Astrocyte (in vitro differentiated cells and primary cell): ENCODE results near the gene DENND4C. TPM values are rescaled to one million over a fixed set of nuclear protein-coding genes. Genes with fewer than 3 reads are reported as not detected.

Experiments
- DNase-seq: peaks from one replicate; pipeline ENCODE4 v3.0.0-alpha.2; 2010; ENCODE audit warnings: low read depth
- FAIRE-seq: peaks from 2 replicates; lab custom pipeline; 2011; peaks lifted over from hg19 to GRCh38; lab: Jason Lieb, UNC
- H2AFZ ChIP-seq: 2 replicates; pipeline ENCODE4 v1.6.0; 2012; ENCODE audit warnings: low read depth, low read length, inconsistent platforms
- H3K27ac ChIP-seq: 2 replicates; pipeline ENCODE4 v1.5.1; 2011; ENCODE audit warnings: low read depth, low read length, inconsistent platforms
- H3K27me3 ChIP-seq: 2 replicates; pipeline ENCODE4 v1.6.0; 2011; ENCODE audit warnings: low read length, inconsistent platforms; ENCODE audit not compliant: insufficient read depth
- H3K36me3 ChIP-seq: 2 replicates; pipeline ENCODE4 v1.5.1; 2011; ENCODE audit warnings: low read length, inconsistent platforms; ENCODE audit not compliant: insufficient read depth
- H3K4me1 ChIP-seq: 2 replicates; pipeline ENCODE4 v1.5.1; 2011; ENCODE audit warnings: low read length, inconsistent platforms; ENCODE audit not compliant: insufficient read depth
- H3K4me2 ChIP-seq: 2 replicates; pipeline ENCODE4 v1.6.0; 2012; ENCODE audit warnings: low read length, inconsistent platforms
- H3K4me3 ChIP-seq: 2 replicates; pipeline ENCODE4 v1.5.1; 2011; ENCODE audit warnings: low read depth, mild to moderate bottlenecking, low read length, inconsistent platforms; ENCODE audit not compliant: insufficient read depth
- H3K79me2 ChIP-seq: 2 replicates; pipeline ENCODE4 v1.6.0; 2012; ENCODE audit warnings: mild to moderate bottlenecking, low read length, inconsistent platforms; ENCODE audit not compliant: insufficient read depth
- H3K9ac ChIP-seq: 2 replicates; pipeline ENCODE4 v1.6.0; 2012; ENCODE audit warnings: mild to moderate bottlenecking, low read length, inconsistent platforms
- H3K9me3 ChIP-seq: 2 replicates; pipeline ENCODE4 v1.5.1; 2012; ENCODE audit warnings: low read depth, mild to moderate bottlenecking, low read length, inconsistent platforms; ENCODE audit not compliant: insufficient read depth
- H4K20me1 ChIP-seq: 2 replicates; pipeline ENCODE4 v1.6.0; 2012; ENCODE audit warnings: low read length, inconsistent platforms; ENCODE audit not compliant: insufficient read depth
- H3K27ac Mint-ChIP-seq: one replicate; pipeline ENCODE4 v1.8.0; 2021; ENCODE audit warnings: mild to moderate bottlenecking, mixed read lengths; ENCODE audit not compliant: unreplicated experiment
- H3K27me3 Mint-ChIP-seq: one replicate; pipeline ENCODE4 v1.8.0; 2021; ENCODE audit warnings: low read depth, mixed read lengths; ENCODE audit not compliant: unreplicated experiment
- H3K36me3 Mint-ChIP-seq: one replicate; pipeline ENCODE4 v1.8.0; 2021; ENCODE audit warnings: low read depth, mixed read lengths; ENCODE audit not compliant: unreplicated experiment
- H3K4me1 Mint-ChIP-seq: one replicate; pipeline ENCODE4 v1.8.0; 2021; ENCODE audit warnings: low read depth, mixed read lengths; ENCODE audit not compliant: unreplicated experiment
- H3K4me3 Mint-ChIP-seq: one replicate; pipeline ENCODE4 v1.8.0; 2021; ENCODE audit warnings: mild to moderate bottlenecking, moderate library complexity, mixed read lengths; ENCODE audit not compliant: unreplicated experiment
- H3K9me3 Mint-ChIP-seq: one replicate; pipeline ENCODE4 v1.8.0; 2021; ENCODE audit warnings: mild to moderate bottlenecking, mixed read lengths; ENCODE audit not compliant: unreplicated experiment
- CTCF ChIP-seq: IDR thresholded peaks from 2 replicates; pipeline ENCODE4 v1.5.1; 2011; ENCODE audit warnings: low read depth, mild to moderate bottlenecking, inconsistent platforms, low read length, moderate library complexity; ENCODE audit not compliant: insufficient read depth
- EZH2 ChIP-seq: IDR thresholded peaks from 2 replicates; pipeline ENCODE4 v1.6.1; 2012; ENCODE audit warnings: mild to moderate bottlenecking, low read length, inconsistent platforms; ENCODE audit not compliant: insufficient read depth
- total RNA-seq: library from RNA; stranded (reverse); gene quantifications from 2 replicates; pipeline ENCODE4 v1.2.1, GENCODE V29; 2021

DENND4C gene
- total RNA-seq, 1 donor from 2014 or later: 19.6 TPM

- peaks cover 6% of the 10 kb centered on the region for H3K36me3 Mint-ChIP-seq
- Histone ChIP-seq H3K9ac (no peak overlapping the region), H2AFZ (no peak overlapping the region), H3K4me3 (no peak overlapping the region), H3K27ac (no peak overlapping the region), H3K36me3 (no peaks in the 10 kb centered on the region), H3K79me2 (peaks cover 70% of the 10 kb centered on the region), H4K20me1 (peaks cover 73% of the 10 kb centered on the region), H3K4me1 (no peaks in the 10 kb centered on the region), H3K9me3 (no peaks in the 10 kb centered on the region), H3K27me3 (no peaks in the 10 kb centered on the region), H3K4me2 (no peak overlapping the region)
- no peaks in the 10 kb centered on the region for H3K27me3 Mint-ChIP-seq
- no peak overlapping the region for H3K4me3 Mint-ChIP-seq
- FAIRE-seq: no peak
- TF ChIP-seq CTCF (no peak), EZH2 (no peak)
- DNase-seq: no peak
- no peak overlapping the region for H3K27ac Mint-ChIP-seq
- H3K9me3 Mint-ChIP-seq: no peaks in the 10 kb centered on the region
- H3K4me1 Mint-ChIP-seq: no peaks in the 10 kb centered on the region
Observed at GRCh38 chr9:19252174-19252884, 21.8 kb downstream of the DENND4C start.

- FAIRE-seq (no peak), DNase-seq (no peak)
- no peak overlapping the region for H3K4me3 Mint-ChIP-seq
- Histone ChIP-seq H3K4me2 (no peak overlapping the region), H3K9me3 (no peaks in the 10 kb centered on the region), H3K4me1 (no peaks in the 10 kb centered on the region), H3K4me3 (no peak overlapping the region), H3K79me2 (peaks cover 70% of the 10 kb centered on the region), H3K27ac (no peak overlapping the region), H4K20me1 (peaks cover 73% of the 10 kb centered on the region), H3K27me3 (no peaks in the 10 kb centered on the region), H2AFZ (no peak overlapping the region), H3K9ac (no peak overlapping the region), H3K36me3 (no peaks in the 10 kb centered on the region)
- TF ChIP-seq CTCF (no peak), EZH2 (no peak)
- H3K27ac Mint-ChIP-seq: no peak overlapping the region
- no peaks in the 10 kb centered on the region for H3K27me3 Mint-ChIP-seq
- peaks cover 6% of the 10 kb centered on the region for H3K36me3 Mint-ChIP-seq
- H3K9me3 Mint-ChIP-seq: no peaks in the 10 kb centered on the region
- H3K4me1 Mint-ChIP-seq: no peaks in the 10 kb centered on the region
Observed at GRCh38 chr9:19252885-19253219, 22.4 kb downstream of the DENND4C start.

GRCh38 chr9:19255112-19255511, 24.6 kb downstream of the DENND4C start:
- H3K4me3 Mint-ChIP-seq: no peak overlapping the region

More at GRCh38 chr9:19255112-19255511, 24.6 kb downstream of the DENND4C start:
- Mint-ChIP-seq H3K27ac (no peak overlapping the region), H3K36me3 (peaks cover 7% of the 10 kb centered on the region), H3K4me1 (no peaks in the 10 kb centered on the region), H3K9me3 (no peaks in the 10 kb centered on the region), H3K27me3 (no peaks in the 10 kb centered on the region)
- H3K27me3 ChIP-seq: no peaks in the 10 kb centered on the region
- TF ChIP-seq EZH2 (no peak), CTCF (no peak)
- no peak for DNase-seq
- H3K36me3 ChIP-seq: no peaks in the 10 kb centered on the region
- no peaks in the 10 kb centered on the region for H3K4me1 ChIP-seq
- no peaks in the 10 kb centered on the region for H3K9me3 ChIP-seq
- no peak for FAIRE-seq
- H4K20me1 ChIP-seq: peaks cover 67% of the 10 kb centered on the region
- H3K4me2 ChIP-seq: no peak overlapping the region
- H3K79me2 ChIP-seq: peaks cover 68% of the 10 kb centered on the region
- H3K9ac ChIP-seq: no peak overlapping the region
- H3K4me3 ChIP-seq: no peak overlapping the region
- no peak overlapping the region for H2AFZ ChIP-seq
- no peak overlapping the region for H3K27ac ChIP-seq
